Measurements from ENCODE around the gene LY6G5C. TPM values are rescaled to one million over a fixed set of nuclear protein-coding genes. Genes with fewer than 3 reads are reported as not detected.

LY6G5C gene
- total and polyA plus RNA-seq, 9 of the 15 experiments (the other 6 are each of a cell fraction or from before 2014, with no cell fraction given) = 0.10 to 0.67 (median 0.46) TPM; not detected in 4

DNA sequence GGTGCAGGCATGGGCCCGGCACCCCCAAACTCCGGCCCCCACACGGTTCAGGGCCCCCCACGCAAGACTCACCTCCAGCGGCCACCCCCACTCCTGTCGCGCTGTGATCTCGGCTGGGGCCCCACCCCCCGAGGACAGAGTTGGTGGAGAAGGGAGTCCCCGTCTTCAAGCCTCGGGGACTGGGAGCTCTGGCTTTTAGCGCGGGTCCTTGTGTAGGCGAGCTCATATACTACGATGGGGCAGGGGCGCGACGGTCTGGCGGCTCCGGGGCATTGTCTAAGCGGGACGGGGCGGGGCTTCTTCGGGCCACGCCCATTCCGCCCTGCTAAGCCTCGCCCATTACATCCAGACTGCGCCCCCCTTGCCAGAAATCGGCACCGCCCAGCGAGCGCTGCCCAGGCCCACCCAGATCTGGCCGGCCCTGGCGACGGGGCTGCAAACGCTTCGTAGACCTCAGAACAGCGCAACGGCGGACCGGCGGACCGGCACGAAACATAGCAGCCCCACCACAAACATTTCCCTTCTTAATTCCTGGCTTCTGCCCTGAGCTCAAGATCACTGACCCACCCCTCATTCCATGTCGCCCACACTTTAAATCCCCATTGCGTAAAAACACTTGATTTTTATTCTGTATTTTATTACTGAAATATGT lies 49.2 kb upstream of the LY6G5C start (continued):
- TF ChIP-seq, protein P1, sequence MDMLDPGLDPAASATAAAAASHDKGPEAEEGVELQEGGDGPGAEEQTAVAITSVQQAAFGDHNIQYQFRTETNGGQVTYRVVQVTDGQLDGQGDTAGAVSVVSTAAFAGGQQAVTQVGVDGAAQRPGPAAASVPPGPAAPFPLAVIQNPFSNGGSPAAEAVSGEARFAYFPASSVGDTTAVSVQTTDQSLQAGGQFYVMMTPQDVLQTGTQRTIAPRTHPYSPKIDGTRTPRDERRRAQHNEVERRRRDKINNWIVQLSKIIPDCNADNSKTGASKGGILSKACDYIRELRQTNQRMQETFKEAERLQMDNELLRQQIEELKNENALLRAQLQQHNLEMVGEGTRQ (CRISPR knock-in tag; IDR thresholded peaks at IDR 0.05) = no peak
- TF ChIP-seq ZNF12 (CRISPR knock-in tag; IDR thresholded peaks at IDR 0.05) (no peak; the same call in 1 of the 2 replicates), CBX1 (IDR thresholded peaks at IDR 0.05; ENCODE audit: low read depth) (no peak), ELF1 (tag; IDR thresholded peaks at IDR 0.05) (no peak), HDAC8 (tag; IDR thresholded peaks at IDR 0.05) (0 out of 2 replicates have a peak, but pooled peaks have one; percentile 15), CTCFL (IDR thresholded peaks at IDR 0.05; ENCODE audit: borderline replicate concordance, insufficient read depth, low read depth, low read length, poor library complexity, severe bottlenecking) (no peak), ATF7 (IDR thresholded peaks at IDR 0.05) (no peak), SUPT5H (IDR thresholded peaks at IDR 0.05) (peak; percentile 99), HMGN3 (IDR thresholded peaks at IDR 0.05; ENCODE audit: borderline replicate concordance, extremely low read depth, insufficient read length, low read depth, low read length) (no peak), SRSF3 (IDR thresholded peaks at IDR 0.05; ENCODE audit: insufficient read depth, low read length) (peak; percentile 74; the same call in 1 of the 2 replicates), PTRF (tag; IDR thresholded peaks at IDR 0.05) (no peak), ZNF316 (IDR thresholded peaks at IDR 0.05) (no peak), RBM25 (IDR thresholded peaks at IDR 0.05; ENCODE audit: low read depth, low read length, severe bottlenecking) (no peak), SIX5 (IDR thresholded peaks at IDR 0.05; ENCODE audit: borderline replicate concordance in 1 of 2, insufficient read depth in 1 of 2, low read depth in 1 of 2, low read length in 2 of 2) (no peak), GATAD2B (IDR thresholded peaks at IDR 0.05; ENCODE audit: borderline replicate concordance) (no peak), XRCC3 (IDR thresholded peaks at IDR 0.05) (no peak), POLR2B (IDR thresholded peaks at IDR 0.05; ENCODE audit: low read depth, partially characterized antibody) (peak; percentile 99), ZZZ3 (IDR thresholded peaks at IDR 0.05) (no peak), GABPB2 (CRISPR knock-in tag; conservative IDR thresholded peaks at IDR 0.05) (peak; percentile 90), ZNF445 (CRISPR knock-in tag; IDR thresholded peaks at IDR 0.05; ENCODE audit: low read depth) (peak; percentile 97), POLR2AphosphoS5 (IDR thresholded peaks at IDR 0.05; ENCODE audit: control insufficient read depth, insufficient read depth, low read depth, low read length) (peak; percentile 96), NONO (IDR thresholded peaks at IDR 0.05; ENCODE audit: low read depth in 2 of 2, low read length in 1 of 2) (no peak), ELF4 (CRISPR knock-in tag; IDR thresholded peaks at IDR 0.05) (peak; percentile 99)
- TF ChIP-seq, protein P2, sequence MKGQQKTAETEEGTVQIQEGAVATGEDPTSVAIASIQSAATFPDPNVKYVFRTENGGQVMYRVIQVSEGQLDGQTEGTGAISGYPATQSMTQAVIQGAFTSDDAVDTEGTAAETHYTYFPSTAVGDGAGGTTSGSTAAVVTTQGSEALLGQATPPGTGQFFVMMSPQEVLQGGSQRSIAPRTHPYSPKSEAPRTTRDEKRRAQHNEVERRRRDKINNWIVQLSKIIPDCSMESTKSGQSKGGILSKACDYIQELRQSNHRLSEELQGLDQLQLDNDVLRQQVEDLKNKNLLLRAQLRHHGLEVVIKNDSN (CRISPR knock-in tag; IDR thresholded peaks at IDR 0.05) = no peak
